Esophagus squamous epithelium (tissue), 5 donors: ENCODE data around the gene MICAL2. TPM values are rescaled to one million over a fixed set of nuclear protein-coding genes. Genes with fewer than 3 reads are reported as not detected.
A peak's percentile ranks its signal among the peaks of the same experiment; 100 is the strongest.

ENCODE experiments used
- DNase-seq: peaks from one replicate; lab custom pipeline; 2025; lab: John Stamatoyannopoulos, UW
- H3K27ac ChIP-seq, 4 donors: fragments of 200-600 bp; sonication (generic); one replicate each; pipeline ENCODE4 v1.5.1; 2016 to 2019; ENCODE audit warnings: mild to moderate bottlenecking in 1 of 4
- H3K27me3 ChIP-seq, 4 donors: fragments of 200-600 bp; sonication (generic); 1 replicate in 3 of 4; 2 replicates in 1 of 4; pipeline versions ENCODE4 v1.5.1 to v1.6.0; 2017 to 2021; ENCODE audit warnings: antibody characterized with exemption in 1 of 4
- H3K36me3 ChIP-seq, 3 donors: fragments of 200-600 bp; sonication (generic); one replicate each; pipeline ENCODE4 v1.5.1; 2016 to 2019
- H3K4me1 ChIP-seq, 3 donors: fragments of 200-600 bp; sonication (generic); one replicate each; pipeline ENCODE4 v1.5.1; 2017 to 2019
- H3K4me3 ChIP-seq, 4 donors: fragments of 200-600 bp; sonication (generic); 1 replicate in 3 of 4; 2 replicates in 1 of 4; pipeline ENCODE4 v1.5.1; 2016 to 2019; ENCODE audit warnings: mild to moderate bottlenecking in 2 of 4, moderate library complexity in 1 of 4
- H3K9me3 ChIP-seq, 3 donors: fragments of 200-600 bp; sonication (generic); one replicate each; pipeline ENCODE4 v1.5.1; 2016 to 2019
- POLR2A ChIP-seq, 4 donors: fragments of 450-650 bp; IDR thresholded peaks; one replicate each; pipeline ENCODE4 v1.6.1; 2017; ENCODE audit warnings: antibody characterized with exemption in 4 of 4, mild to moderate bottlenecking in 4 of 4, moderate library complexity in 3 of 4
- WGBS, 2 donors: methylation state at CpG; one replicate each; pipeline ENCODE4 v1.1.5; 2018; 5-methylcytosine and 5-hydroxymethylcytosine counted together
- intact Hi-C: fragments of 100-400 bp; cut with DNase I; formaldehyde crosslinking; loops from one replicate; pipeline ENCODE4 v1.15.0; 2022
- total RNA-seq, 4 donors: library from RNA; depleted of rRNA; stranded (reverse); fragments of >200 nt; gene quantifications; one replicate each; pipeline ENCODE4 v1.1.0, GENCODE V29; 2016
- TF ChIP-seq, protein P1 (sequence below), 6 experiments: fragments of 450-650 bp in 4 of 6; fragments of 200-600 bp in 2 of 6; sonication (generic) in 2 of 6; IDR thresholded peaks; one replicate each; pipeline ENCODE4 v1.5.1; 2016 to 2019; ENCODE audit warnings: antibody characterized with exemption in 6 of 6, mild to moderate bottlenecking in 4 of 6, moderate library complexity in 4 of 6
- donor health status: DM: yes; HTN: yes; CAD: no.

The MICAL2 gene
- total RNA-seq, 4 donors from 2014 or later = 10.1 to 49.0 (median 19.8) TPM

DNA sequence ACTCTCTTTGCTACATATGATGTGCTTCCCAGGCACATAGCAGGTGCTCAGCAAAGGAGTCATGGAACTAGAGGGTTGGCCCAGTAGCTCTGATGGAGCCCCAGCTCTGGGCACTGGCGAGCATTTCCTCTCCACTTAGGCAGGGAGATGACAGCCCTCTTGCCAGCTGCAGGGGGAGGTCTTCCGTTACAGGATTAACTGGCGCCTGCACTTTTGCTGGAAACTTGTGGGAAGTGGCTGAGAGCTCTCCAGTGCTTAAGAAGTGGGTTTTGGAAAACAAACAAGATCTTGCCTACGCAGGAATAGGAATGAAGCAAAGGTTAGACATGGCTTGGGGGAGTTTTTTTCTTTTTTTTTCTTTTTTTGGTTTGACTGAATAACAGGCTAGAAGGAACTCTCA lies 75.5 kb downstream of the MICAL2 start:
- DNase-seq = no peak
- intact Hi-C loops = no loop called here
- H3K36me3 ChIP-seq = no peaks in the 10 kb centered on the region

DNA sequence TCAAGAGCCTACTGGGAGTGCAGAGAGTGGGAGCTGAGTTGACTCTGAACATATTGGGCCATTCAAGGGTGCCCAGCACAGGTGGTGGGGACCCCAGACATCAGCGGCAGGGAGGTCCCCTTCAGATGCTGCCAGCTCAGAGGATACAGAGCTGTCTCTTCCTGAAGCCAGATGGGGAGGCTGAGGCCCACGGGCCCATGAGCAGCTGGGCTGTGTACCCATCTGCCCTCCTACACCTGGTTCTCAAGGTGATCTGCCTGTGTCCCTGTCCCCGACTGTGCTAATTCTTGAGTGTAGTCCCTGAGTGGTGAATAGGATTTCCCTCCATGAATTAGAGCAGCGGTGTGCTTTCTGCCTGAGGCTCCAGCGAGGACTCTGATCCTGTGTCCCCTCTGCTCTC lies 76.3 kb downstream of the MICAL2 start:
- DNase-seq = no peak
- Histone ChIP-seq H3K4me3 (no peak overlapping the region), H3K27ac (peak overlapping the region in 2 of 4 donors; percentile 29 to 54), H3K4me1 (peaks cover 0 to 55% (median 10%) of the 10 kb centered on the region in 3 donors), H3K36me3 (no peaks in the 10 kb centered on the region), H3K9me3 (no peaks in the 10 kb centered on the region), H3K27me3 (no peaks in the 10 kb centered on the region)
- intact Hi-C loops = no loop called here
- no peak for TF ChIP-seq POLR2A (IDR thresholded peaks at IDR 0.05)
- TF ChIP-seq, protein P1, sequence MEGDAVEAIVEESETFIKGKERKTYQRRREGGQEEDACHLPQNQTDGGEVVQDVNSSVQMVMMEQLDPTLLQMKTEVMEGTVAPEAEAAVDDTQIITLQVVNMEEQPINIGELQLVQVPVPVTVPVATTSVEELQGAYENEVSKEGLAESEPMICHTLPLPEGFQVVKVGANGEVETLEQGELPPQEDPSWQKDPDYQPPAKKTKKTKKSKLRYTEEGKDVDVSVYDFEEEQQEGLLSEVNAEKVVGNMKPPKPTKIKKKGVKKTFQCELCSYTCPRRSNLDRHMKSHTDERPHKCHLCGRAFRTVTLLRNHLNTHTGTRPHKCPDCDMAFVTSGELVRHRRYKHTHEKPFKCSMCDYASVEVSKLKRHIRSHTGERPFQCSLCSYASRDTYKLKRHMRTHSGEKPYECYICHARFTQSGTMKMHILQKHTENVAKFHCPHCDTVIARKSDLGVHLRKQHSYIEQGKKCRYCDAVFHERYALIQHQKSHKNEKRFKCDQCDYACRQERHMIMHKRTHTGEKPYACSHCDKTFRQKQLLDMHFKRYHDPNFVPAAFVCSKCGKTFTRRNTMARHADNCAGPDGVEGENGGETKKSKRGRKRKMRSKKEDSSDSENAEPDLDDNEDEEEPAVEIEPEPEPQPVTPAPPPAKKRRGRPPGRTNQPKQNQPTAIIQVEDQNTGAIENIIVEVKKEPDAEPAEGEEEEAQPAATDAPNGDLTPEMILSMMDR (IDR thresholded peaks at IDR 0.05) = no peak
- WGBS, 2 donors = 89 to 92% methylated on average over 4 to 5 of the region's 5 CpGs

More for the DNA sequence above, 75.5 kb downstream of the MICAL2 start:
- H3K9me3 ChIP-seq = no peaks in the 10 kb centered on the region
- TF ChIP-seq POLR2A (IDR thresholded peaks at IDR 0.05) = no peak
- TF ChIP-seq, protein P1 (IDR thresholded peaks at IDR 0.05) = no peak
- 19 to 40% methylated on average over 3 to 4 of the region's 4 CpGs for WGBS, 2 donors
- H3K27me3 ChIP-seq = no peaks in the 10 kb centered on the region
- H3K27ac ChIP-seq = peak overlapping the region in 3 of 4 donors; percentile 29 to 54 (median 39)
- peaks cover 0 to 47% (median 10%) of the 10 kb centered on the region in 3 donors for H3K4me1 ChIP-seq
- no peak overlapping the region for H3K4me3 ChIP-seq

DNA sequence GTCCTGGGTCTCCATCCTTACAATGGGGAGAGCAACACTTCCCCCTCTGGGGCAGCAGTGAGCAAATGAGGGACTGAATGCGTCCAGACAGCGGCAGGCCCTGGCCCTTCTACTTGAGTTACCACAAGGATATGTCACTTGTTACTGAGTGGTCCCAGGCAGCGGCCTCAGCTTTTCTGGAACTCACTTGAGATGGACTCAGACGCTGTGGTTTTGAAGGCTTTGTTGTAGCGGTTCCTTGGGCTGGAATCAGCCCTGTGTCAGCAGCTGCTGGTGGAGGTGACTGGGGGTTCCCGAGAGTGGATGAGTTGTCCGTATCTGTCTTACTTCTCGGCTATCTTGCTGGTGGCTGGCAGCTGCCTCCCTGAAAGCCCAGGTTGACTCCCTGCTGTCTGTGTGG lies 77.0 kb downstream of the MICAL2 start:
- H3K36me3 ChIP-seq = no peaks in the 10 kb centered on the region
- H3K4me1 ChIP-seq = peaks cover 0 to 59% (median 10%) of the 10 kb centered on the region in 3 donors
- 71 to 100% methylated on average over 2 to 6 of the region's 8 CpGs for WGBS, 2 donors
- intact Hi-C loops = no loop called here
- no peaks in the 10 kb centered on the region for H3K27me3 ChIP-seq
- peak overlapping the region in 1 of 4 donors; percentile 16 for H3K27ac ChIP-seq
- DNase-seq = no peak
- no peak for TF ChIP-seq POLR2A (IDR thresholded peaks at IDR 0.05)
- TF ChIP-seq, protein P1 (IDR thresholded peaks at IDR 0.05) = no peak
- H3K9me3 ChIP-seq = no peaks in the 10 kb centered on the region
- H3K4me3 ChIP-seq = no peak overlapping the region

DNA sequence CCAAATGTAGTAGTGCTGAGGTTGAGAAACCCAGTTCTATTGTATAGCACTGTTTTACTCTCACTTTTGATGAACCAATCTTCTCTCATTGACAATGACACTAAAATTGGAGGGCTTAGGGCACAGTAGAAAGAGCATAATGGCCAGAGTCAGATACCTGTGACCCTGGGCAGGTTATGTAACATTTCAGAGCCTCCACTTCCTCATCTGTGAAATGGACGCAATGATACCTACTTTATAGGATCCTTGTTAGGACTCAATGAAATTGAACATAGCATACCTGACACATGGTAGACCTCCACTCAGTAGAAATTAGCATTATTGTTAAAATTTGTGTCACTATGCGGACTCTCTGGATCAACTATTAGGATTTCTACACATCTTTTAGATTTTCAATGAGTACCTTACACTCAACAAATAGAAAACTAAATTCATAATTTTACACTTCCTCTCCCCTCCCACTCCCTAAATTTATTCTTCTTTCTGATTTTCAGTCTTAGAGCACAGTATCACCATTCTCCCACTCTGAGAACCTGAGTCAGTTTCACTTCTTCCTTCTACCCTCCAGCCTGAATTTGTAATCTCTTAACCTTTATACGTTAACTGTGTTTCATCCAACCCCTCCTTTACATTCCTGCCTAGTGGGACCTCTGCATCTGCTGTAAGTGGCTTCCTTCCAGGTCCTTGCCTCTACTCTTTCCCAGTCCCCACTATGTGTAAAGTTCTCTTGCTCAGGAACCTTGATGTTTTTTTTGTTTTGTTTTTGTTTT lies 78.3 kb downstream of the MICAL2 start:
- TF ChIP-seq, protein P1 (IDR thresholded peaks at IDR 0.05) = no peak
- TF ChIP-seq POLR2A (IDR thresholded peaks at IDR 0.05) = no peak
- no peaks in the 10 kb centered on the region for H3K9me3 ChIP-seq
- 88 to 89% methylated on average over 3 of the region's 3 CpGs for WGBS, 2 donors
- H3K27ac ChIP-seq = no peak overlapping the region
- no peaks in the 10 kb centered on the region for H3K27me3 ChIP-seq
- H3K4me1 ChIP-seq = peaks cover 0 to 47% (median 5%) of the 10 kb centered on the region in 3 donors
- H3K36me3 ChIP-seq = no peaks in the 10 kb centered on the region
- no peak overlapping the region for H3K4me3 ChIP-seq
- DNase-seq = no peak
- intact Hi-C loops = no loop called here

DNA sequence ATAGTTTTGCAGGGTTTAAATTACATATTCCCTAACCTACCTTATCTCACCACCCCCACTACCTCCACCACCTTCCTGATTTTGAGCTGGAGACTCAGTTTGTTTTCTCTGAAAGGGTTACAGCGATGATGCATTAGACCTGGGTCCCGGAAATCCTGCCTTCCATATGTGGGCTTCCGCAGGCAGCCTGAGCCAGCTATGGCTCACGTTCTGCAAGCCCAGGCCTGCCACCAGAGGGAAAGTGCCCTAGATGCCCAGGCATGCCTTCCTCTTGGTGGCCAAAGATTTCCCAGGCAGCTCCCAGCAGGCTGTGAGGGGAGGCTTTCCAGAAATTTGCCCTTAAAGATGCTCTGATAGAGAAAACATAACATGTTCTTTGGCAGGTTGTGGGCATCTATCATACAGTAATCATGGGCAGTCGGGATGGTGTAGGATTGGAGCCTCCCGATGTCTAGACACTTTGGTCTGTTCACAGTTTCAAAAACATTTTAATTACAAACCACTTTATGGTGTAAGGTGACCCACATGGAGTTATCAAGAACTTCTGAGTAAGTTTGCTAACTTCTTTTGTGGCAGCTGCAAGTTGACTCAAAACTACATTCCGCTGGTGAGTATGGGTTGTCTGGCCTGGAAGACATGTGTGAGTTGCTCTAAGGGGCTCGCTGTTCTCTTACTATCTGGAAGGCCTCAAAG lies 79.3 kb downstream of the MICAL2 start:
- Histone ChIP-seq H3K4me3 (no peak overlapping the region), H3K36me3 (no peaks in the 10 kb centered on the region), H3K27me3 (no peaks in the 10 kb centered on the region), H3K27ac (peak overlapping the region in 3 of 4 donors; percentile 24 to 49 (median 48)), H3K9me3 (no peaks in the 10 kb centered on the region), H3K4me1 (peaks cover 0 to 46% (median 5%) of the 10 kb centered on the region in 3 donors)
- TF ChIP-seq POLR2A (IDR thresholded peaks at IDR 0.05) = no peak
- TF ChIP-seq, protein P1 (IDR thresholded peaks at IDR 0.05) = peak in 3 of 6 experiments; percentile 17 to 63 (median 48)
- 48 to 54% methylated on average over 6 to 7 of the region's 8 CpGs for WGBS, 2 donors
- intact Hi-C loops = no loop called here
- no peak for DNase-seq
